ENCODE measurements around the gene TMEM200B.

DNA sequence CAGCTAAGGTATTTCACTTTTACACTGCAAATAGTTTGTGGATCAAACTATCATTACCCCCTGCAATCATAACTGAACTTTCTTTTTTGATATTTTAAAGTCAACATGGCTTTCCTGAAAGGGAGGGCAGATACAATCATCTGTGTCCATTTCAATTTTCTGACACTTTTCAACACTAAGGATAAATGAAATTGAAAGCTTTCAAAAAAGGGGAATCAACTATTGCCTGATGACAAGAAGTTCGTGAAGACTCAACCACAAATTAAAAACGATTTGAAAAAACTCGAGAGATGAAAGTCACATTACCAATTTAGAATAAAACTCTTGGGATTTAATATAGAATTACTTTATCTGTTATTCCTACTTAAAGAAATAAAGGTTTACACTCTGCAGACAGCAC is 46.3 kb upstream of the TMEM200B start:
- no peak for TF ChIP-seq POLR2A (IDR thresholded peaks at IDR 0.05; ENCODE audit: low read length)
- no peak for TF ChIP-seq GATA1 (IDR thresholded peaks at IDR 0.05; ENCODE audit: low read depth, low read length)
